ENCODE results near the gene ERI3.

The ERI3 gene

DNA sequence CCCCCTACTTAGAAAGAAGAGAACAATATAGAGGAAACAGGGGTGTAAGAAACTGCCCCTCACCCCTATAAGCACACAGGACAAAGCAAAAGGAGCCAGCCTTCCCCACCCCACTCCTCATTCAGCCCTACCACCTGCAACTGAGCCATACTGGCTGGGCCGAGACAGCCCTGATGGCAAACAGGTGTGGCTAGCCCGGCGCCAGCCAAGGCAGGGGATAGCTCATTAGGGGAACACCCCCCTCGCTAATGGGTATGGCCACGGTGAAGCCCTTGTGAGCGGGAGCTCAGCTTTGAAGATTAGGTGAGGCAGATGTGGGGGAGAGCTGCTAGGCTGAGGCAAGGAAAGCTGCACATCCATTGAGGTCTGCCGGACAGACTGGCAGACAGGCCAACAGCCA lies 65.5 kb downstream of the ERI3 start:
- no peak for DNase-seq (ENCODE audit: insufficient read length, low spot score)
- no peak for FAIRE-seq

DNA sequence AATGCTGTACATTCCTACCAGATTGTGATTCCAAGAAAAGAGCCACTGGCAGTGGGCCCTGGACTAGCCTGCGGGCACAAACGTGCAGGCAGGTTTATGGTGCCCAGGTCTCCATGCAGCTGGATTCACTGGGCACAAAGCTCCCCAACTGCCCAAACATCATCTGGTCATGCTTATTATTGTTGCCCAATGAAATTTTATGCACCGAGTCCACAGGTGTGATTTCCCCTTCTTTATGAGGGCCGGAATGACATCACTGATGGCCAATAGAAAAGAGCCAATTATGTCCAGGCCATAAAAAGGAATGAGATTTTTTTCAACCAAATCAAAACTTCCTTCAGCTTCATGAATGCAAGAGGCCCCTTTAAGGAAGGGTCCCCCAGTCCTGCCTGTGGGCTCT lies 66.2 kb downstream of the ERI3 start:
- DNase-seq (ENCODE audit: insufficient read length, low spot score) (no peak), FAIRE-seq (no peak)

DNA sequence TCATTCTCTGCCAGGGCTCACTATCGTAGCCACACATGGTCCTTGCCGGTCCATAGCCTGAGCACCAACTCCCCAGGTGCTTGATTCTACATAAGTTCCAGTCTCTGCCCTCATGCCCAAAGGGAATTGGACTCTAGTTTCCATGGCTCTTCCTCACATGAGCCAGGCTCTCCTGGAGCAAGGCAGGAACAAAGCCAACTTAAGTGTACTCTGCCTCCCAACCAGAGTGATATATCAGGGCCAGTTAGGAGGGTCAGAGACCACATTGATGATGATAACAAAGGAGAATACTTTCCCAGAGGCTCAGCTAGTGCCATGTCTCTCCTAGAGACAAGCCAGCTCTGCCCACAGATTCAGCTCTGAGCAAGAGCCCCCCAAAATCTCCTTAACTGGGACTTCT lies 70.9 kb downstream of the ERI3 start:
- FAIRE-seq (no peak), DNase-seq (ENCODE audit: insufficient read length, low spot score) (no peak)

DNA sequence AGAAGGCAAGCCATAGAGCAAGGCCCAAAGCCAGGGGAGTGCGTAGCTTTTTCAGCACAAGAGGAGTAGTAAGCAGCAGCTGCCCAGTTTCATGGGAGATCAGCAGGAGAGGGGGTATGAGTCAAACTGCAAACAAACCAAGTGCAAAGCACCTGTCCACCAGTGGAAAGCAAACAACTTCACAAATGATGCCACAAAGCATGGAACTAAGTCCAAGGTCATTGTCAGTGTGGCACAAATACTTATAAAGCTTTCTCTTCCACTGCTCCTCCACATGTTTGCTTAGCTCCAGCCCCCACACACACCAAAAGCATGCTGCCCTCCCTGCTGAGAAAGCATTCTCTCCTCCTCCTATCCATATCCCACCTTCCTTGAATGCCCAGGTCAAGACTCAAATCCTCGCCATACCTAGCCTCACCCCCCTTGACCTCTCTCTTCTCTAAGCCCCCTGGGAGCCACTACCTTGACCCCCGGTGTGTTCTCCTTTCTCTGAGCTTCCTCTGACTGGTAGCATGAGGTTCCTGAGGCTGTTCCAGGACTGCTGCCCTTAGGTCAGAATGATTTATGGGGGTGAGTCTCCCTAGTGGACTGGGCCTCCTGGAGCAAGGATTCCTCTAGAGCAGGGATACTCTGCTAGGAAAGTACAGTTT lies 71.4 kb downstream of the ERI3 start:
- DNase-seq (ENCODE audit: insufficient read length, low spot score): no peak

DNA sequence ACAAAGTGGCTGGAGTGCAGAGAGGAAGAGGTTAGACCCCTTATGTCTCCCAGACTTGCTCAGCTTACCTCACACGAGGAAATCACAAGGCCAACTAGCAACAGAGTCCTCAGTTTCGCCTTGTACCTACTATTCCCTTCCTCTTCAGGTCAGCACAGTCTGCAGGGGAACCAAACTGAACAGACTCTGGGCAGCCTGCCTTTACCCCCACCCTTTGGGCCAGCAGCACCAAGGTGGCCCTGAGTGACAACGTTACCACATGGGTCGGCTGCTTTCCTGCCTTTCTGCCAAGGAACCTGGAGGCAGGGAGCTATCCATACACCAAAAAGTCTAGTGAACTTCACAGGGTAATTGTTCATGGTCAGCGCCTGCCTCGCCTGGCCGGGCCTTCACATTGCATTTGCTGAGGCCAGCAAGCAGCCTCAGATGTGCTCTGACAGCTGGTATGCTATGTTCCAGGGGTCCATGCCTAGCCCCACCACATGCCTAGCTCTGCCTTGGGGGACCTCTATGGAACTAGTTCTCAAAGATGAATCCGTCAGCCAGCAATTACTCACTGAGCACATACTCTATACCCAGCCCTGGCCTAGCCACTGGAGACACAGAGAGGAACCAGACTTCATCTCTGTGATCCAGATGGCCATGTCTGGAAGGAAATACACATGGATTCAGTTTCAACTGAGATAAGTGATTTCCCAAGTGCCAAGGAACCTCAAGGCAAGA lies 72.2 kb downstream of the ERI3 start:
- no peak for DNase-seq (ENCODE audit: insufficient read length, low spot score)

More for the DNA sequence above, 71.4 kb downstream of the ERI3 start:
- FAIRE-seq: no peak

DNA sequence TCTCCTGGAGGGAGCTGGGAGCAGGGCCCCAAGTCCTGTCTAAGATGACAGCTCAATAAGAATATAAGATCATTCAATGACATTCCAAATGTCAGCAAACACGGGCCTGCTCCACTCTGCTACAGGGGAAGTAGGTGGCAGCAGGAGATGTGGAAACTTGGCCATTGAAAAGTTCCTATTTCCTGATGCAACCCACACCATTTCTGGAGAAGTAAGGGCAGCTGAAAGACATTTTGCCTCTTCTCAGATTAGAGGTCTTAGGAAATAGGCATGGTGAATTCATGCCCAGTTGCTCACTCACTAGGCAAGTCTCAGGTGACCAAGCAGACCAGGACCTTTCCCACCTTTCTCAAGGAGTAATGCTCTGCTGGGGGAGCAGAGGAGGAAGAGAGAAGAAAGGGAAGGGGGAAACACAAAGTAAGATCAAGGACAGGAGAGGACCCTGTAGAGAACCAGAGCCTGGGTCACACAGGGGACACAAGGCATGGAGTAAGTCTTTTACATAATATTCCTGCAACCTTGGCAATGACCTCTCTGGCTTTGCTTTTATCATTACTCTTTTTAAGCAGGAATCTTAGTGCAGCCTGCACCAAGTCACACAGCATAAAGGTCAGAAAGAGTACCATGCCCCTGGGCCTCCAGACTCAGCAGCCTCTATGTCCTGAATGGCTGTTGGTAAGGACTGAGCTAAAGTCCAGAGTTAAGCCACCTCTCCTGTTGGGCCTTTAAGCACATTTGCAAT lies 72.9 kb downstream of the ERI3 start:
- no peak for DNase-seq (ENCODE audit: insufficient read length, low spot score)
- no peak for FAIRE-seq

More for the DNA sequence above, 72.2 kb downstream of the ERI3 start:
- FAIRE-seq: no peak

DNA sequence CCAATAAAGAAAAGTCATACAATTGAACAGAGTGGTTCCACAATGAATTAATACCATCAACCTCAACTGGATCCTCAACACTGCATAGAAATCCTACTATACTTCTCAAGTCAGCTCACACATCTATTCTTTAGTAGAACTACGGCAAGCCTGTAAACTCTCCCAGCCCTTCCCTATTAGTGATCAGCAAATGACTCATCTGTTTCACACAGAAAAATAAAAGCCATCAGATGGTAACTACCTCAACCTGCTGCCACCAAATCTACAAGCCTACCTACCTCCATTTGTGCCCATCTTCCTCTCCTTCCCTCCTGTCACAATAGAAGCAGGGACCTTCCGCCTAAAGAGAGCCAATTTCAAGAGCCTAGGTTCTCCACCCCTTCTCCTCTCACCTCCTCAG lies 78.2 kb downstream of the ERI3 start:
- no peak for DNase-seq (ENCODE audit: insufficient read length, low spot score)
- no peak for FAIRE-seq

DNA sequence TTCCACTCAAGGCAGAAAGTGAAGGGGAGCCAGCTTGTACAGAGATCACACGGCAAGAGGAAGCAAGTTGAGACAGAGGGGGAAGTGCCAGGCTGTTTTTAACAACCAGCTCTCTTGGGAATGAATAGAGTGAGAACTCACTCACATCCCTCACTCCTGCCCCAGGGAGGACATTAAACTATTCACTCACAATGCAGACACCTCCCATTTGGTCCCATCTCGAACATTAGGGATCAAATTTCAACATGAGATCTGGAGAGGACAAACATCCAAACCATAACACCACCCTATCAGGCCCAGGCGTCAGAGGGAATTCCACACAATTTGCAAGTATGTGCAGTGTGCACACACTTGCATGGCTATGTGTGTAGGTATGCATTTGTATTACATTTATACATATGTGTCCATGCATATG lies 79.1 kb downstream of the ERI3 start:
- no peak for DNase-seq (ENCODE audit: insufficient read length, low spot score)
- FAIRE-seq: no peak

DNA sequence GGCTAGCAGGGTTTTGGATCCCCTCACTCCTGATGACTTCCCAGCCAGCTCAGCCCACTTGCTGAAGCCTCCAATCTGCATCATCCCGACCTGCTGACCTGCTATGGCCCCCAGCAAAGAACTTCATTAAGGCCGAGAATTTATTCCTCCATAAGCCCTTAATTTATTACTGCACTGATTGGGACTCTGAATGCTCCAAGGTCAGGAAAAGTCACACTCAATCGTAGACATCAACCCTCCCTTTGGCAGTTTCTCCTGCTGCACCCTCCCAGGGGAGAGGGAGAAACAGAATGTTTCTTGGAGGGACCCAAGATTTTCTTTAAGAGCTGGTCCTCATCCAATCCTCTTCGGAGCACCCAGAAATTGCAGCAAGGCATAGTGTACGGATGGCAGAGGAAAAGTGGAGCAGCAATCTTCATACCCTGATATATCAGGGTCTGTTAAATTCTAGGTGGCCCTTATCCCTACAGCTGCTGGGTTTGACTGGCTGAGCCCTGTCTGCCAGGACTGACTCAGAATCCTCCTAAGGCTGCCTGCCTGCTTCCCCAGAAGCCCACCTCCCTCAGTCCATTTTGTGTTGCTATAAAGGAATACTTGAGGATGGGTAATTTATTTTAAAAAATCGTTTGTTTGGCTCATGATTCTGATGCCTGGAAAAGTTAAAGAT lies 79.6 kb downstream of the ERI3 start:
- DNase-seq (ENCODE audit: insufficient read length, low spot score) (no peak), FAIRE-seq (no peak)

DNA sequence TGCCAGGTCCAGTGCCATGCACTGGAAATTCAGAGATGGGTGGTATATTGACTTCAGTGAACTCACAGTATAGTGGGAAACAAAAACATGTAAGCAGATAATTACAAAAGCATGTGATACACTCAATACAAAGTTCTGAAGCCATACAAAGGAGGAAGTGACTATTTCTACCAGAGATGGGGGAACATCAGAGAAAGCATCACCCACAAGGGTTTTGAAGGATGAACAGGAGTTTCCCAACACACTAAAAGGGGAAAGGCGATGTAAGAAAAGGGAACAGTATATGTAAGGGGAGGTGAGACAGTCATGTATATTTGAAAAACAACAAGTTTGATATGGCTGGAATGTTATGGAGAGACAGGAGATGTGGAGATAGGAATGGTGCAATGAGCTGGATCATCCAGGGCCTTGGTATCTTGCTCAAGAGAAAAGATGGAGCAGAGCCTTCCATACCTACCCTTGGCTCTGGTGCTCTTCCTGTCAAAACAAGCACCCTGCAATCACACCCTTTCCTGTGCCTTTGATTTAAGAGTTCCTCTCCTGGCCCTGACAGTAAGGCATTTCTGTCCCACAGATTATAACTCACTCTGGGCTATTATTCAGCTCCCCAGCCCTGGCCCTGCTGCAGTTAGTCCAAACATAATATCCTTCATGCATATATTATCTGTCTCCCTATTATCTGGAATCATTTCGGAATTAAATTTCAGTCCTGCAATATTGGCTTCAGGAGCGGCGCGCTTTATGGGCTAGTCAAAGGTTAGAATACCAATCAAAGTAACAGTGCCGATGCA lies 81.3 kb downstream of the ERI3 start:
- no peak for FAIRE-seq
- no peak for DNase-seq (ENCODE audit: insufficient read length, low spot score)

DNA sequence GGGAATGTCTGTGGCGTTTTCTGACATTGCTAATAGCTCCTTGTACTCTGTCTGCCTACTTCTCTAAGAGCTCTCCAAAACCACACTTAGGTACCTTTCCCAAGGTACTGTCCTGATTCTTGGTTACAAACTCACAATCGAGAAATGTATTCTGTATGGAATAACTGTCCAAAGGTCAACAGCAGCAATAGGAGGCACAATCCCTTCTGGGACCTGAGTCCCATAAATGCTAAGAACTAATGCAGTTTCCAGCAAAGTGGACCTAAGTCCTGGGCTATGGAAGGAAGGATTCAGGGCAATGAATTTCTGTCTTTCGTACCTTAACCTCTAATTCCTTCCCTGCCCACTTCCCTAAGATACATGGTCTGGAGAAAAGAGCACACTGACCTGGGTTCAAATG lies 82.1 kb downstream of the ERI3 start:
- FAIRE-seq (no peak), DNase-seq (ENCODE audit: insufficient read length, low spot score) (no peak)

DNA sequence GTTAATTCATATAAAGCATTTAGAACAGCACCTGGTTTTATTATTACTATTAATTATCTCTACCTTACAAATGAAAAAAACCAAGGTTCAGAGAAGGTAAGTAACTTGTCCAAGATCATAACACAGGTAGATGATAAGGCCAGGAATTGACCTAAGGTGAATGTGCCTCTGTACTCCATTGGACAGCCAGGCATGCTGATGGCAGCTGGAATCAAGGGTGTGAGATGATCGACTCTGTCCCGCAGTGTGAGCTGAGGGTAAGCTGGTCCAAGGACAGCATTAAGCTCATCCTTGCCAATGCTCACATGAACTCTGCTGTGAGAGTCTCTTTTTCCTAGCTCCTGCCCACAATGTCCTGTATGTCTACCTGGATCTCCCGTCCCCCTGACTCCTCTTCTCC lies 83.4 kb downstream of the ERI3 start:
- FAIRE-seq (no peak), DNase-seq (ENCODE audit: insufficient read length, low spot score) (no peak)

DNA sequence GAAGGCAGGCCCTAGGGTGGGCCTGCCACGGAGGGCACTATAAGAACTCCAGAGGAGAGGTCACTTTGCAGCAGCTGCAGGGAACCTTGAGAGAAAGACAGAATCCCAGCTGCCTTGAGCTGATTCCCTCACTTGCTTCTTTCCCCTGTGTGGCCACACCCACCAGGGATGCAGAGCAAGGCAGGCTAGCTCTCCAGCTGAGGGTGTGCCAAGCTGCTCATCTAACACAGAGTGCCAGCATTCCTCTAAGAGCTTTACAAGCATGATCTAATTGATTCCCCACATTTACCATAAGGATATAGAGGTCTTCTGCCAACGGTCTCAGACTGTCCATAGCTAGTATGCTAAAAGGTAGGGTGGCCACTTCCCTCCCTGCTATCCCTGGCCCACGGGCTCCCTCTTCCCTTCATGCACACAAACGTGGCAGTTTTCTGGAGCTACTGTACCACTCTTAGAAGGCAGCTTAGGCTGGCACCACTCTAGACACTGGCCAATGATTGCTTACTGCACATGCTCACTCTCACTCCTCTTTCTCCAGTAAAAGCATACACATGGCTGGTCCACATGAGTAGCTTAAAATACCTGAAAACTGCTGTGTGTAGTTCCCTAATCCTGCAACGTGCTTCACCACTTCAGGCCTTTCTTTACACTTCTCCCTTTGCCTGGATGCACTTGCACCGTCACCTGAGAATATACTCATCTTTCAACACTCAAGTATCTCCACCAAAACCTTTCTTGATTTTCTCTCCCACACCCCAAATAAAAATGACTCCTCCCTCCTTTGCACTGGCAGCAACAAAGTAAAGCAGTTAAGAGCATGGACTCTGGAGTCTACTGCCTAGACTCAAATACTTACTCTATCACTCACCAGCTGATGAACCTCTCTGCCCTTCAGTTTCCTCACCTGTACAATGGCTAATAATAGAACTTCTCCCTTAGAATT lies 84.1 kb downstream of the ERI3 start:
- no peak for FAIRE-seq
- no peak for DNase-seq (ENCODE audit: insufficient read length, low spot score)

DNA sequence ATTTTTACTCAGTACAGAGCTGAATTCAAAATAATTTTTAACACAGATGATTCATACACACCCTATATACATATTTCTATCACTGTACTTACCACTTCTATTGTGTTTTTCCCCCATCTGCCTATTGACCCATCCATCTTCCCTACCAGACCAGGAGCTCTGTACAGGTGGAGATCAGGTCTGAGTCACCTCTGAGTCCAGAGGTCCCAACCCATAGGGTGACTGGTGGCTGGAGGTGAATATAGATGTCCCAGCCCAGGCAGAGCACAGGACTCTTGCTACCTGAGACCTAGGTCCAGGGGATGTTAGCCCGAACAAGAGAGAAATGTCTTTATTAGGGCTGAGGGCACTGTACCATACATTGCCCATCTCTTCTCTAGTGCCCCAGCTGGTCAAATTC lies 87.0 kb downstream of the ERI3 start:
- no peak for DNase-seq (ENCODE audit: insufficient read length, low spot score)
- no peak for FAIRE-seq

DNA sequence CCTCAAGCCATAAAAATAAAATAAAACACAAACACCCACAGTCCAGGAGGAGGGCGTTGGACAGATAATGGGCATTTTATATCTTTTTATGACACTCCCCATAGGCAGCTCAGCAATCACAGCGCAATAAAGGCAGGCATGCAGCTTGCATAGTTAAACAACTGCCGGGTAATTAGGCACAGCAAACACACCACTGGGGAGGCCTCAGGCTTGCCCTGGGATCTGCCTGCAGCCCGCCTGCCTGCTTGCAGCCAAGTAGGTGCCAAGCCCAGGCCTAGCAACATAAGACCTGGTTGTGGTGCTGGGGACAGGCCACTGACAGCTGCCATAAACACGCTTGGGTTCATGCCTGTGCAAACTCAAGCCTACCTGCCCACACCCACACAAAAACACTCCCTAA lies 87.6 kb downstream of the ERI3 start:
- FAIRE-seq: no peak

DNA sequence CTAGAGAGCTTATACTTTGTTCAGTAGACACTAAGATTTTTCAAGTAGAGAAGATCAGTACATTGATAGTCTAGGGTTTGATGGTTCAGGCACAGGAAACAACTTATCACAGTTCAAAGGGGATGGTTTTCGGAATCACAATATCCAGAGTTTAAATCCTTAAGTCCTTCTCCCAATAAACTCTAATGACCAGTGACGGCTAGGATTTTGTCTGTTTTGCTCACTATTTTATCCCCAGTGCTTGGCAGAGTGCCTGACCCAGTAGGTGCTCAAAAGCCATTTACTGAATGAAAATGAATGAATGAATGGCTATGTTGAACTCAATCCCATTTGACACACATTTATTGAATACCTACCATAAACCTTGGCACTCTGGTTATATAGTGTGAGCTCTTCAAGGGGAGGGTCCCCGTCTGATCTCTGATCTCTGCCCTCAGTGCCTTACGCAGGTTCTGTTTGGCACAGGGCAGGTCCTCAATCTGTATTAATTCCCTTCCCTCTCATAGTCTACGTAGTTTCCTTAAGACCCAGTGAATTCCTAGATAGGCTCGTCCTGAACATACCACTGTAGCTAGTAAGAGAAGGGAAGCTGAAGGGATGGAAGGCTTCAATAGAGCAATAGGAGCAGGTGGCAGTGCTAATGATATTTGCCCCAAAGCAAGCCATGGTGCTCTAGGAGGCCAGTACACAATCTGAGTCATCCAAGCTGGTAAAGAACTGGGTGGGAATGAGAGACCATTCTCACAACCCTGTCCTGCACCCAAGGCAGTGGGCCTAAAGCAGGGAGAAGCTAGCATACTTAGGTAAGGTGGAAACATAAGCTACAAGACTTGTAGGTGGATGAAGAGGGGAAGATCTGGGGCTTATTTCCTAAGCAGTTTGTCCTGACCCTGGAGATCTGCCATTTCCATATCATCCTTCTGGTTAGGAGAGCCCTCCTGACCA lies 88.4 kb downstream of the ERI3 start:
- FAIRE-seq: no peak
- DNase-seq (ENCODE audit: insufficient read length, low spot score): no peak

More for the DNA sequence above, 87.6 kb downstream of the ERI3 start:
- DNase-seq (ENCODE audit: insufficient read length, low spot score): no peak

DNA sequence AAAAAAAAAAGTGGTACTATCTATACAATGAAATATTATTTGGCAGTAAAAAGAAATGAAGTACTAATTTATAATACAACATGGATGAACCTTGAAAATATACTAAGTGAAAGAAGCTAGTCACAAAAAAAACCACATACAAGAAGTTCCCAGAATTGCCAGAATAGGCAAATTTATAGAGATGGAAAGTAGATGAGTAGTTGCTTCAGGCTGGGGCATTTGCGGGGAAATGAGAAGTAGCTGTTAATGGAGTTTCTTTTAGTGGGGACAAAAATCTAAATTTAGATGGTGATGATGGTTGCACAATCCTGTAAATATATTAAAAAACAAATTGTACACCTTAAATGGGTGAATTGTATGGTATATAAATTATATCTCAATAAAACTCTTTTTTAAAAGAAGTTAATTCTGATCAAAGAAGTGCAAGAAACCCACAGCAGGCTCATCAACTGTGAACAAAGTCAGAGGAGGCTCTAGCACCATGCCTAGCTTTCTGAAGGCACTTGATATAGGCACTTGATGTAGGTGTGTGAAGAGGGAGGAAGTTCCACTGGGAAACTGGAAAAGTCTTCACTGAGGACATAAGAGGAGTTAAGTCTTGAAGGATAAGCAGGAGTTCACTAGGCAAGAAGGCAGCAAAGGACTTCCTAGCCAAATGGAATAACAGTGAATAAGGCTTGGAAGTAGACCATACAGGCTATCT lies 89.2 kb downstream of the ERI3 start:
- no peak for DNase-seq (ENCODE audit: insufficient read length, low spot score)
- no peak for FAIRE-seq

DNA sequence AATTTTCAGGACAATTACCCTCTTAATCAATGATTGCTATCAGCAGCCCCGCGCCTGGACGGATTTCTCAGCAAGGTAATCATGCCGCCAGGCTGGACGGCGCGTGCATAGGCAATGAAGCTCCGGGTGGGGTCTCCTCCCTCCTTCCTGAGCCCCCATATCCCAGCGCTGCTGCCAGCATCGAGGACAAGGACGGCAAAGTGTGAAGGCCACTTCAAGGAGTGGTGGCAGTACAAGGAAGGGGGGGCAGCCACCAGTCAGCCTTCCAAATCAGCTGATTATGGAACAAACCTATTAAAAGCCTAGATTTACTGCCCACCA lies 90.6 kb downstream of the ERI3 start:
- FAIRE-seq (no peak), DNase-seq (ENCODE audit: insufficient read length, low spot score) (no peak)
